H9 (cell line): Measurements from ENCODE around the gene HMGXB4. TPM values are rescaled to one million over a fixed set of nuclear protein-coding genes. Genes with fewer than 3 reads are reported as not detected.

Source experiments
- DNase-seq: peaks from one replicate; pipeline ENCODE4 v3.0.0-alpha.2; 2017
- H2AFZ ChIP-seq: one replicate; pipeline ENCODE4 v1.6.1; 2013; ENCODE audit warnings: mild to moderate bottlenecking, low read length, control low read depth, moderate library complexity
- H2AK5ac ChIP-seq: 2 replicates; pipeline ENCODE4 v1.6.1; 2013; ENCODE audit warnings: low read length, control low read depth, mixed read lengths; ENCODE audit not compliant: insufficient read length
- H2BK120ac ChIP-seq: one replicate; pipeline ENCODE4 v1.6.1; 2013; ENCODE audit warnings: low read depth, mild to moderate bottlenecking, low read length, control low read depth, inconsistent platforms; ENCODE audit not compliant: poor library complexity, severe bottlenecking
- H2BK12ac ChIP-seq: 2 replicates; pipeline ENCODE4 v1.6.1; 2013; ENCODE audit warnings: low read length, control low read depth, mixed read lengths, low read depth; ENCODE audit not compliant: insufficient read length
- H2BK15ac ChIP-seq: 2 replicates; pipeline ENCODE4 v1.6.1; 2013; ENCODE audit warnings: low read depth, low read length, control low read depth
- H2BK20ac ChIP-seq: one replicate; pipeline ENCODE4 v1.6.1; 2013; ENCODE audit warnings: low read depth, mild to moderate bottlenecking, low read length, control low read depth, inconsistent platforms; ENCODE audit not compliant: poor library complexity, severe bottlenecking
- H2BK5ac ChIP-seq: 2 replicates; pipeline ENCODE4 v1.6.1; 2013; ENCODE audit warnings: low read length, control low read depth, mixed read lengths; ENCODE audit not compliant: insufficient read length
- H3K14ac ChIP-seq: 2 replicates; pipeline ENCODE4 v1.6.1; 2013; ENCODE audit warnings: low read length, control low read depth; ENCODE audit not compliant: insufficient read depth
- H3K18ac ChIP-seq: 2 replicates; pipeline ENCODE4 v1.6.1; 2013; ENCODE audit warnings: low read depth, mild to moderate bottlenecking, mixed read lengths, low read length, control low read depth; ENCODE audit not compliant: insufficient read length
- H3K23ac ChIP-seq: 2 replicates; pipeline ENCODE4 v1.6.1; 2013; ENCODE audit warnings: low read length, control low read depth, mixed read lengths, low read depth; ENCODE audit not compliant: insufficient read length
- H3K23me2 ChIP-seq: 2 replicates; pipeline ENCODE4 v1.6.1; 2013; ENCODE audit warnings: low read depth, mild to moderate bottlenecking, mixed read lengths, low read length, control low read depth; ENCODE audit not compliant: insufficient read length, poor library complexity, severe bottlenecking
- H3K27ac ChIP-seq: 2 replicates; pipeline ENCODE4 v1.5.1; 2013; ENCODE audit warnings: low read length, control low read depth, mixed read lengths, low read depth; ENCODE audit not compliant: insufficient read length
- H3K27me3 ChIP-seq: 2 replicates; pipeline ENCODE4 v1.6.1; 2013; ENCODE audit warnings: low read length, control low read depth, inconsistent platforms; ENCODE audit not compliant: insufficient read depth
- H3K4ac ChIP-seq: 2 replicates; pipeline ENCODE4 v1.6.1; 2013; ENCODE audit warnings: low read depth, mild to moderate bottlenecking, control low read depth, inconsistent platforms, low read length, moderate library complexity
- H3K4me1 ChIP-seq: 2 replicates; pipeline ENCODE4 v1.6.1; 2013; ENCODE audit warnings: low read length, control low read depth, inconsistent platforms; ENCODE audit not compliant: insufficient read depth
- H3K4me2 ChIP-seq: 2 replicates; pipeline ENCODE4 v1.6.1; 2013; ENCODE audit warnings: low read length, control low read depth, mixed read lengths; ENCODE audit not compliant: insufficient read length, insufficient read depth
- H3K56ac ChIP-seq: 2 replicates; pipeline ENCODE4 v1.6.1; 2013; ENCODE audit warnings: low read depth, mild to moderate bottlenecking, mixed read lengths, low read length, control low read depth; ENCODE audit not compliant: insufficient read length
- H3K79me1 ChIP-seq: 2 replicates; pipeline ENCODE4 v1.6.1; 2013; ENCODE audit warnings: low read depth, mild to moderate bottlenecking, moderate library complexity, low read length, control low read depth, inconsistent platforms; ENCODE audit not compliant: insufficient read depth, poor library complexity, severe bottlenecking
- H3K79me2 ChIP-seq: 2 replicates; pipeline ENCODE4 v1.6.1; 2013; ENCODE audit warnings: low read length, control low read depth, inconsistent platforms; ENCODE audit not compliant: insufficient read depth
- H3K9ac ChIP-seq: 2 replicates; pipeline ENCODE4 v1.6.1; 2013; ENCODE audit warnings: low read length, control low read depth, mixed read lengths; ENCODE audit not compliant: insufficient read length; ENCODE audit errors: extremely low read depth
- H3K9me3 ChIP-seq: one replicate; pipeline ENCODE4 v1.6.1; 2013; ENCODE audit warnings: low read depth, low read length, inconsistent platforms; ENCODE audit not compliant: control insufficient read depth
- H3T11ph ChIP-seq: one replicate; pipeline ENCODE4 v1.6.1; 2013; ENCODE audit warnings: mild to moderate bottlenecking, low read length, control low read depth, inconsistent platforms
- H4K20me1 ChIP-seq: one replicate; pipeline ENCODE4 v1.6.1; 2013; ENCODE audit not compliant: control insufficient read depth, insufficient read length, insufficient read depth
- H4K5ac ChIP-seq: 2 replicates; pipeline ENCODE4 v1.6.1; 2013; ENCODE audit warnings: low read depth, mild to moderate bottlenecking, mixed read lengths, low read length, control low read depth; ENCODE audit not compliant: insufficient read length
- H4K8ac ChIP-seq: replicated peaks from 2 replicates; pipeline ENCODE4 v1.6.1; 2013; ENCODE audit warnings: low read length, control low read depth, mixed read lengths, low read depth; ENCODE audit not compliant: insufficient read length
- H4K91ac ChIP-seq: 2 replicates; pipeline ENCODE4 v1.6.1; 2013; ENCODE audit warnings: low read depth, mild to moderate bottlenecking, moderate library complexity, mixed read lengths, low read length, control low read depth; ENCODE audit not compliant: insufficient read length
- H3K27ac Mint-ChIP-seq, 3 experiments: 2 replicates in 2 of 3; 3 replicates in 1 of 3; pipeline ENCODE4 v1.8.0; 2020 to 2021; ENCODE audit warnings: mixed read lengths in 3 of 3, mild to moderate bottlenecking in 1 of 3, moderate library complexity in 1 of 3
- H3K27me3 Mint-ChIP-seq: 2 replicates; pipeline ENCODE4 v1.8.0; 2021; ENCODE audit warnings: low read depth, mild to moderate bottlenecking, moderate library complexity, mixed read lengths
- H3K36me3 Mint-ChIP-seq, 3 experiments: 2 replicates in 2 of 3; 3 replicates in 1 of 3; pipeline ENCODE4 v1.8.0; 2020 to 2021; ENCODE audit warnings: low read depth in 3 of 3, mixed read lengths in 3 of 3; ENCODE audit not compliant: insufficient read depth in 1 of 3
- H3K4me1 Mint-ChIP-seq, 2 experiments: 2 replicates each; pipeline ENCODE4 v1.8.0; 2020; ENCODE audit warnings: mixed read lengths in 2 of 2
- H3K4me3 Mint-ChIP-seq, 2 experiments: 2 replicates in 1 of 2; 3 replicates in 1 of 2; pipeline ENCODE4 v1.8.0; 2020 to 2021; ENCODE audit warnings: mild to moderate bottlenecking in 2 of 2, mixed read lengths in 2 of 2, moderate library complexity in 1 of 2
- H3K9me3 Mint-ChIP-seq, 2 experiments: 2 replicates in 1 of 2; 3 replicates in 1 of 2; pipeline ENCODE4 v1.8.0; 2020; ENCODE audit warnings: mild to moderate bottlenecking in 2 of 2, mixed read lengths in 2 of 2, moderate library complexity in 1 of 2
- WGBS: extraction: QIAGEN DNeasy Blood & Tissue Kit; methylation state at CpG from one replicate; pipeline ENCODE4 v1.1.7; 2013; ENCODE audit warnings: missing lambda C conversion rate, low lambda C conversion rate, mixed read lengths; ENCODE audit not compliant: insufficient read length; ENCODE audit errors: extremely low coverage; 5-methylcytosine and 5-hydroxymethylcytosine counted together
- total RNA-seq: library from RNA; stranded (reverse); gene quantifications from 2 replicates; pipeline ENCODE4 v1.2.1, GENCODE V29; 2021
- TF ChIP-seq, protein P1 (sequence below): fragments of 200-600 bp; sonication (generic); conservative IDR thresholded peaks from 3 replicates; pipeline ENCODE4 v1.8.0; 2021; ENCODE audit warnings: antibody characterized with exemption, mild to moderate bottlenecking

Gene HMGXB4
- total RNA-seq, 1 experiment from 2014 or later, result 33.5 TPM

DNA sequence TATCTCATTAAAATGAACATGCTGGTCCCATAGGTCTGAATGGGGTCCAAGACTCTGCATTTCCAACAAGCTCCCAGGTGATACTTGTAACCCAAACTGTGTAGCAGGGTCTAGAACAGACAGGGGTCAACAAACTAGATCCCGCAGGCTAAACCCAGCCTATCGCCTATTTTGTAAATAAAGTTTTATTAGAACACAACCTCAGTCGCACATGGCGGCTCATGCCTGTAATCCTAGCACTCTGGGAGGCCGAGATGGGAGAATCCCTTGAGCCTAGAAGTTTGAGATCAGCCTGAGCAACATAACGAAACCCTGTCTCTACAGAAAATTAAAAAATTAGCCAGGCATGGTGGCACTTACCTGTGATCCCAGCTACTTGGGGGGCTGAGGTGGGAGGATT lies 42.3 kb upstream of the HMGXB4 start:
- Histone ChIP-seq H3K56ac (no peak overlapping the region), H3K27me3 (no peaks in the 10 kb centered on the region), H3K79me2 (no peaks in the 10 kb centered on the region), H3K9me3 (no peaks in the 10 kb centered on the region), H2BK15ac (no peak overlapping the region), H2BK12ac (no peak overlapping the region), H3T11ph (no peak overlapping the region), H3K14ac (no peak overlapping the region), H4K20me1 (no peaks in the 10 kb centered on the region), H3K9ac (no peak overlapping the region), H2AFZ (no peak overlapping the region), H3K23me2 (no peaks in the 10 kb centered on the region), H3K27ac (no peak overlapping the region), H2BK20ac (no peak overlapping the region), H4K5ac (no peak overlapping the region), H3K18ac (no peak overlapping the region), H4K8ac (no peak overlapping the region), H2BK5ac (no peak overlapping the region), H2AK5ac (no peak overlapping the region), H4K91ac (no peak overlapping the region), H2BK120ac (no peak overlapping the region), H3K4me2 (no peak overlapping the region), H3K79me1 (no peaks in the 10 kb centered on the region), H3K4me1 (no peaks in the 10 kb centered on the region), H3K23ac (no peak overlapping the region), H3K4ac (no peak overlapping the region)
- TF ChIP-seq, protein P1, sequence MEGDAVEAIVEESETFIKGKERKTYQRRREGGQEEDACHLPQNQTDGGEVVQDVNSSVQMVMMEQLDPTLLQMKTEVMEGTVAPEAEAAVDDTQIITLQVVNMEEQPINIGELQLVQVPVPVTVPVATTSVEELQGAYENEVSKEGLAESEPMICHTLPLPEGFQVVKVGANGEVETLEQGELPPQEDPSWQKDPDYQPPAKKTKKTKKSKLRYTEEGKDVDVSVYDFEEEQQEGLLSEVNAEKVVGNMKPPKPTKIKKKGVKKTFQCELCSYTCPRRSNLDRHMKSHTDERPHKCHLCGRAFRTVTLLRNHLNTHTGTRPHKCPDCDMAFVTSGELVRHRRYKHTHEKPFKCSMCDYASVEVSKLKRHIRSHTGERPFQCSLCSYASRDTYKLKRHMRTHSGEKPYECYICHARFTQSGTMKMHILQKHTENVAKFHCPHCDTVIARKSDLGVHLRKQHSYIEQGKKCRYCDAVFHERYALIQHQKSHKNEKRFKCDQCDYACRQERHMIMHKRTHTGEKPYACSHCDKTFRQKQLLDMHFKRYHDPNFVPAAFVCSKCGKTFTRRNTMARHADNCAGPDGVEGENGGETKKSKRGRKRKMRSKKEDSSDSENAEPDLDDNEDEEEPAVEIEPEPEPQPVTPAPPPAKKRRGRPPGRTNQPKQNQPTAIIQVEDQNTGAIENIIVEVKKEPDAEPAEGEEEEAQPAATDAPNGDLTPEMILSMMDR, result no peak
- no peak overlapping the region for H3K27ac Mint-ChIP-seq
- no peaks in the 10 kb centered on the region for H3K9me3 Mint-ChIP-seq
- WGBS, result no CpG with 5 or more reads among the region's 6 CpGs
- H3K4me1 Mint-ChIP-seq, result peaks cover 0 to 5% of the 10 kb centered on the region in 2 experiments; a peak in 2 of 4 replicates
- H3K36me3 Mint-ChIP-seq, result no peaks in the 10 kb centered on the region
- H3K27me3 Mint-ChIP-seq, result peaks cover 40% of the 10 kb centered on the region
- H3K4me3 Mint-ChIP-seq, result no peak overlapping the region
- DNase-seq, result no peak
